ENCODE measurements around the gene CNTFR. TPM values are rescaled to one million over a fixed set of nuclear protein-coding genes. Genes with fewer than 3 reads are reported as not detected.
A peak's percentile ranks its signal among the peaks of the same experiment; 100 is the strongest.

CNTFR gene
- total RNA-seq, 2 experiments from 2014 or later = not detected

DNA sequence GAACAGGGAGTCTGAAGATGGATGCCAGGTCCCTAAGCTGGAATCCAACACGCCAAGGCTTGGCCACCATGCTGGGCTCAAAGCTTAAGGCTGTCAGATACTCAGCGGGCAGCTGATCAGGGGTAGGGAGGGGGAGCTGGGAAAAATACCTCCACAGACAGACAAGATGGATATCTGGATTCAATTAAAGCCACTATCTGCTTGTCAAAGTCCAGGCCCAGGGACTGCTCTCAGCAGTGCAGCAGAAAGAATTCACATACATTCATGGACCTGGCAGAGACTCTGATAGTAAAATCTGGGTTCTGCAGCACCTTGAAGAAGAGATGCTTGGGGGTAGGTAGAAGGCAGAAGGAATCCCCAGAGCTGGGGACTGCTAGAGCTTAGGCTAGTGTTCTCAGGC, 25.6 kb upstream of the CNTFR start:
- H3K27me3 Mint-ChIP-seq = no peaks in the 10 kb centered on the region
- H3K36me3 Mint-ChIP-seq (ENCODE audit: low read depth) = peaks cover 14% of the 10 kb centered on the region
- H3K9me3 Mint-ChIP-seq (ENCODE audit: low read depth) = no peaks in the 10 kb centered on the region
- no peak overlapping the region for H3K27ac Mint-ChIP-seq
- no peak for DNase-seq
- H3K4me1 Mint-ChIP-seq = peaks cover 25% of the 10 kb centered on the region
- ChIA-PET POLR2A (no interaction called here), CTCF (interaction anchor here (0.6 to 2.8 kb wide), 5 partner anchors 8 to 442 kb away, joined by 3 to 27 read pairs (median 4); no protein-coding TSS in a partner anchor)
- intact Hi-C loops (cut with DNase I, micrococcal nuclease) = loop anchor here in 1 of 2 experiments (10.0 kb wide), 1 partner anchor 440 kb away; the partner anchor contains the start of gene UBAP1
- no peak for ATAC-seq
- no peak overlapping the region for H3K4me3 Mint-ChIP-seq

DNA sequence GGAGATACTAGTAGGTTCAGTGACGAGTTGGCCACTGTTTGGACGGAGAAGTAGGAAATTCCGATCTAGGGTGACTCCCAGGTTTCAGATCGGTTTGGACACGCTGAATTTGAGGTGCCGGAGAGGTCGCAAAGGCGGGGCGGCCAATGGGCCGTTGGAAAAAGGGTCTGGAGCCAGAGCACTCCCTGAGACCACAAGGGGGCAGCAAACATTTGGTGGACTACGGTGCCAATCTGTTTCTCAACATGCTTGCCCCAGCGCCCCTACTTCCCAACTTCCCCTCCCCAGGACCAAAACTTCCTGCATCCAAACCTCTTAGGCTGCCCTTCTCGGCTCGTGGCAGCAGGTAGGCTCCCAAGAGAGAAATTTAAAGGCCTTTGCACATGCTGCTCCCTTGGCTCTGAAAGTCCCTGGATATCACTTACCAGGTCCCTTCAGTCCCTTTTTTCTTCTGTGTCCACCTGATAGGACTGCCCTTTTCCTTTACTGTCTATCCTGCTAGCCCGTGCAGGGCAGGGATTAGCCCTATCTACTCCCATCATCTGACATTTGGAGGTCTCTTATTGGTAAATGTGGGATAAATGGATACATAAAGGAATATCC, 23.4 kb upstream of the CNTFR start:
- ATAC-seq = peak; percentile 52
- peak; percentile 82 for DNase-seq
- Mint-ChIP-seq H3K27ac (peak overlapping the region; percentile 93), H3K4me3 (peak overlapping the region; percentile 86), H3K27me3 (no peaks in the 10 kb centered on the region), H3K4me1 (peaks cover 16% of the 10 kb centered on the region), H3K9me3 (ENCODE audit: low read depth) (no peaks in the 10 kb centered on the region), H3K36me3 (ENCODE audit: low read depth) (peaks cover 19% of the 10 kb centered on the region)
- CTCF ChIA-PET = interaction anchor here (0.8 to 2.8 kb wide), 11 partner anchors 13 to 209 kb away, joined by 3 to 27 read pairs (median 5); partner anchors contain the start of gene SIGMAR1
- POLR2A ChIA-PET = interaction anchor here (1.0 kb wide), 2 partner anchors 8 to 33 kb away, joined by 3 read pairs; partner anchors contain the start of gene DCTN3
- intact Hi-C loops (cut with DNase I, micrococcal nuclease) = loop anchor here (1.0 to 10.0 kb wide), 14 partner anchors 7 to 564 kb away; partner anchors contain the start of genes DCTN3 (in 2 of the 2), DNAI1 (in 2 of the 2), FAM219A (in 2 of the 2) and DNAJB5 (in 1 of the 2)

DNA sequence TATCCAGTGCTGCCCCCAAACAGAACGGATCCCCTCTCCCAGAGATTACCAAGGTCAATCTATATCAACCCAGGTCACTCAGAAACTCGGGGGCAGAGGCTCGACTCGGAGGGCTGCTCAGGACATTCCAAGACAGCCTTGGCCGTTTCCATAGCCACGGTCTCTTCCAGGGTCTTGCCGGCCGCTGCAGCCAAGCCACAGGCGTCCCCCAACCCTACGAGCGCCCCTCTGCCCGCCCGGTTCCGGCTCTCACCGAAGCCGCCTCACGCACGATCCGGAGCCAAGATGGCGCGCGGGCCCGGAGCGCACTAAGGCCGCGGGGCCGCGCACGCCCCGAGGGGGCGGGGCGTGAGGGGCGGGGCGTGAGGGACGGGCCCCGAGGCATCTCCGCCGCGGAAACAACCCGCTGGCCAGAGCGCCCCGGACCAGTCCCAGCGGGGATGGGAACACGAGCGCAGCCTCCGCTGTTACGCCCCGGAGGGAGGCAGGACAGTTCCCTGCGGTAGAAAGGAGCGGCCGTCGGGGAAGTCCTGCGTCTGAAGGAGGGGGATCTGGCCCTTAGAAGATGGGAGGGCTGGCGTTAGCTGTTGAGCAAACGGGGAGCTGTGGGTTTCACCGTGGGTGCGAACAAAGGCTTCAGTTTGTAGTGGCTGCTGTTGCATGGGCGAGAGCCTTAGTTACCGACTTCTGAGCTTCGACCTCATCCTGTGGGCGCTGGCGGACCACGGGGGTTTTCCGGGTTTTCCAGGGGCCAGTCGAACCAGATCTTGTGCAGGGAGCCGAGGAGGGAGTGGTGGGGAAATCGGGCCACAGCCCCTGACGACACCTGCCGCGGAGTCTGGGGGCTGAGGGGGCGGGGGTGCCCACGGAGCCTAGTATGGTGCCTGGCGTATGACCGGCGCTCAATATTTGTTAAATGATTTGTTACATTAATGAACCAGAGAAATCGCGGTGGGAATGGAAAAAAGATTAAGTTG, 22.6 kb upstream of the CNTFR start, which contains the start of gene RPP25L:
RPP25L (minus strand) TSS at position 287 of the 977 bp plus-strand sequence. CDS start 801 bp downstream, outside the sequence.
- intact Hi-C loops (cut with DNase I, micrococcal nuclease) = loop anchor here (1.0 to 10.0 kb wide), 14 partner anchors 8 to 563 kb away; partner anchors contain the start of genes DCTN3 (in 2 of the 2), DNAI1 (in 2 of the 2), FAM219A (in 2 of the 2) and DNAJB5 (in 1 of the 2)

DNA sequence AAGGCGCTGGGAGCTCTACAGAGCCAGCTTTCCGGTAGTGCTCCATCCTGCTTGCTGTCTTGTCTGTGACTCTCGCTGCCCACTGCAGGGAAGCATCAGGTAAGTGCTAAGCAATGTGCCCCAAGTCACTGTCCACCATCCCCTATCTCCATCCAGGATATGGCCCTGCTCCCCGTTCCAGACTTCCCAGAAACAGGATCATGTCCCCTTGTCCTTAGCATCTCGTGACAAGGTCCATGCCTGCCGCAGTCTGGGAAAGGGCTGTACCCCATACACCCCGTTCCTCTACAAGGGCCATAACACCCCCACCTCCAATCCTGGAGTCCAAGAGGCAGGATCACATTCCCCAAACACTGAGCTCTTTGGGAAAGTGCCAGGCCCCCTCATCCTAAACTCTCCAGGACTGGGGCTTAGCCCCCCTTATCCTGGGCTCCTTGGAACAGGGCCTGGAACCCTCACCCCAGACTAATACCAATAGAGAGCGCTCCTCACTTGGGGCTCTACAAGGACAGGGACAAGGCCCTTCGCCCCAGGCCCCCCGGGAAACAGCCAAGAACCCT, 21.8 kb upstream of the CNTFR start:
- POLR2A ChIA-PET = interaction anchor here (0.7 kb wide), 1 partner anchor 26 kb away, joined by 3 read pairs; no protein-coding TSS in a partner anchor
- peak; percentile 20 for ATAC-seq

More for the DNA sequence above, 22.6 kb upstream of the CNTFR start, which contains the start of gene RPP25L:
- ChIA-PET POLR2A (interaction anchor here (1.0 kb wide), 2 partner anchors 8 to 34 kb away, joined by 3 read pairs; partner anchors contain the start of gene DCTN3), CTCF (interaction anchor here (0.7 to 2.7 kb wide), 8 partner anchors 8 to 1130 kb away, joined by 3 to 26 read pairs (median 6); partner anchors contain the start of genes DCTN3 and SIGMAR1)
- peak; percentile 91 for DNase-seq
- peak; percentile 97 for ATAC-seq
- peaks cover 19% of the 10 kb centered on the region for H3K36me3 Mint-ChIP-seq (ENCODE audit: low read depth)
- H3K27me3 Mint-ChIP-seq = no peaks in the 10 kb centered on the region
- no peaks in the 10 kb centered on the region for H3K9me3 Mint-ChIP-seq (ENCODE audit: low read depth)
- H3K4me1 Mint-ChIP-seq = peaks cover 16% of the 10 kb centered on the region
- peak within 1 kb of the TSS; percentile 86 for H3K4me3 Mint-ChIP-seq
- H3K27ac Mint-ChIP-seq = peak within 1 kb of the TSS; percentile 93

DNA sequence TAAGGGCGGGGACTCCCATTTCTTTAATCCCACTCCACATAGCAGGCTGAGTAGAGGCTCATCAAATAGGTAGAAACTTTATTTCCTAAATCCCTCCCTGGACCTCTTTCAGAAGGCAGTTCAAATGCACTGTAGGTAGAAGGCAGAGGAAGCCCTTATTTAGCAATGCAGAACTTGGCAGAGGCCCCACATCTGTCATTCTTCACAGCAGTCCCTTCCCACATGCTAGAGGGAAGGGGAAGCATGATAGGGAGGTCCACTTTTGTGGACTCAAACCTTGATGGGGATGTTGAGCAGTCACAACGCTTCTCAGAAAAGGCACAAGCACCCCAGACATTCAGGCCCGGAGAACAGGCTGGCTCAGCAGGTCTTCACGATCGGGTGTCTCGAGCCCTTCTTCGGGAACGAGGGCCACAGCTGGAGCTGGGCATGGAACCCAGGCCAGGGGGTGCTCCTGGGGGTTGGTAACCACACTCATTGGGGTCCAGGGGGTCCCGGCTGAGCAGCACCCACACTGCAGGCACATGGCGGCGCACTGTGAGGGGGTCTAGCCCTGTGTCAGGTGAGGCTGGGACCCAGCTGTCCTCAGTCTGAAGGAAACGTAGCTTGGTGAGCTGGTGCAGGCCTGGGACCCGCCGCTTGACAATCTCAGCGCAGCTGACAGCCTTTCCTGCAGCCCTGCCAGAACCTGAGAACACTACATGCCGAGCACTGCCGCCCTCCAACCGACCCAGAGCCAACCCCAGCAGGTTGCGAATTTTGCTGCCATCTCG, 21.1 kb upstream of the CNTFR start:
- no peak for ATAC-seq
- no peaks in the 10 kb centered on the region for H3K9me3 Mint-ChIP-seq (ENCODE audit: low read depth)
- peaks cover 16% of the 10 kb centered on the region for H3K4me1 Mint-ChIP-seq
- no peak overlapping the region for H3K27ac Mint-ChIP-seq
- no peaks in the 10 kb centered on the region for H3K27me3 Mint-ChIP-seq
- peak overlapping the region; percentile 86 for H3K4me3 Mint-ChIP-seq
- POLR2A ChIA-PET = interaction anchor here (0.7 kb wide), 1 partner anchor 26 kb away, joined by 3 read pairs; no protein-coding TSS in a partner anchor
- intact Hi-C loops (cut with DNase I, micrococcal nuclease) = loop anchor here (5.0 to 10.0 kb wide), 3 partner anchors 37 to 436 kb away; partner anchors contain the start of genes GALT (in 1 of the 2) and UBAP1 (in 1 of the 2)
- peaks cover 19% of the 10 kb centered on the region for H3K36me3 Mint-ChIP-seq (ENCODE audit: low read depth)
- no peak for DNase-seq
- CTCF ChIA-PET = interaction anchor here (1.0 to 2.6 kb wide), 4 partner anchors 20 to 27 kb away, joined by 3 to 26 read pairs (median 6); partner anchors contain the start of gene SIGMAR1

More for the DNA sequence above, 21.8 kb upstream of the CNTFR start:
- CTCF ChIA-PET = interaction anchor here (1.0 to 2.7 kb wide), 5 partner anchors 20 to 91 kb away, joined by 3 to 26 read pairs (median 8); partner anchors contain the start of gene SIGMAR1
- no peaks in the 10 kb centered on the region for H3K9me3 Mint-ChIP-seq (ENCODE audit: low read depth)
- no peak for DNase-seq
- intact Hi-C loops (cut with DNase I, micrococcal nuclease) = loop anchor here (5.0 to 10.0 kb wide), 3 partner anchors 36 to 437 kb away; partner anchors contain the start of genes GALT (in 1 of the 2) and UBAP1 (in 1 of the 2)
- H3K4me1 Mint-ChIP-seq = peaks cover 16% of the 10 kb centered on the region
- H3K36me3 Mint-ChIP-seq (ENCODE audit: low read depth) = peaks cover 19% of the 10 kb centered on the region
- H3K27ac Mint-ChIP-seq = peak overlapping the region; percentile 93
- H3K27me3 Mint-ChIP-seq = no peaks in the 10 kb centered on the region
- H3K4me3 Mint-ChIP-seq = peak overlapping the region; percentile 86

DNA sequence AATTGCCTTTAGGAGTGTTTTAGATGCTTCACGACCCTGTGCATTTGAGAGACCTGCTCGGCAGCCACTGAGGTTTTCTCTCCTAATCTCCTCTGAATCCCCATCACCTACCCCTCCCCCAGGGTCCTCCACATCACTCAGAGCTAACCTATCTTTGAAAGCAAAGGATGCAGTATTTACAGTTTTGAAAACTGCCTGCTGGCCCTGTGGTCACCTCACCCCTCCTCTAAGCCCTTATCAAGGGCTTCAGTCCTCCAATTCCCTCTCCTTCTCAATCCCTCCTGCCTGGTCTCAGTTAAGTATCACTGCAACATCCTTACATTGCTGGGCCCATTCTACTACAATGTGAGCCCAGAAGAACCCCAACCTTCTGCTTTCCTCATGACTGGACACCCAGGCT, 17.8 kb upstream of the CNTFR start:
- Mint-ChIP-seq H3K27me3 (peaks cover 2% of the 10 kb centered on the region), H3K4me3 (no peak overlapping the region), H3K9me3 (ENCODE audit: low read depth) (no peaks in the 10 kb centered on the region), H3K27ac (no peak overlapping the region), H3K36me3 (ENCODE audit: low read depth) (peaks cover 14% of the 10 kb centered on the region), H3K4me1 (peaks cover 12% of the 10 kb centered on the region)
- intact Hi-C loops (cut with DNase I, micrococcal nuclease) = loop anchor here in 1 of 2 experiments (2.0 kb wide), 1 partner anchor 15 kb away; no protein-coding TSS in a partner anchor
- POLR2A ChIA-PET = no interaction called here
- CTCF ChIA-PET = interaction anchor here (0.5 to 1.3 kb wide), 8 partner anchors 10 to 1192 kb away, joined by 3 to 4 read pairs (median 3); partner anchors contain the start of gene SIGMAR1
- ATAC-seq (no peak), DNase-seq (no peak)

DNA sequence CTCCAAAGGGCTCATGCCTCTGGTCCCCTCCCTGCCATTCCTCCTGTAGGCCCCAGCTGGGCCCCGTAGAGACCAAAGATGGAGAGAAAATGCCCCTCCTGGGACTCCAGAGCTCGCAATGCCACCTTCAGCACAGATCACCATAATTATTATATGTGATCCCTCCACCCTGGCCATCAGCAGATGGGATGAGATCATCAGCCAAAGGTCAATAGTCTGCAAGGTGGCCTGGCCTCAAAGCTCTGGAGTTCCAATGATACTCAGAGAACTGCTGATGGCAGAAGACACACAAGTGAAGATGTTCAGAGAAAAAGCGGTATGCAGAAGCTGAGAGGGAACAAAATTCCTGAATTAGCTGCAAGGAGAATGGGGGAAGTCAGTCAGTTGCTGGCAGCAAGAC, 17.4 kb upstream of the CNTFR start:
- DNase-seq (no peak), ATAC-seq (no peak)
- ChIA-PET POLR2A (no interaction called here), CTCF (interaction anchor here (0.6 to 1.4 kb wide), 12 partner anchors 10 to 1191 kb away, joined by 3 to 4 read pairs (median 3); partner anchors contain the start of gene SIGMAR1)
- Mint-ChIP-seq H3K36me3 (ENCODE audit: low read depth) (peaks cover 14% of the 10 kb centered on the region), H3K4me1 (peaks cover 12% of the 10 kb centered on the region), H3K9me3 (ENCODE audit: low read depth) (no peaks in the 10 kb centered on the region), H3K27ac (no peak overlapping the region), H3K27me3 (peaks cover 2% of the 10 kb centered on the region), H3K4me3 (no peak overlapping the region)
- intact Hi-C loops (cut with DNase I, micrococcal nuclease) = loop anchor here in 1 of 2 experiments (2.0 kb wide), 1 partner anchor 14 kb away; no protein-coding TSS in a partner anchor

DNA sequence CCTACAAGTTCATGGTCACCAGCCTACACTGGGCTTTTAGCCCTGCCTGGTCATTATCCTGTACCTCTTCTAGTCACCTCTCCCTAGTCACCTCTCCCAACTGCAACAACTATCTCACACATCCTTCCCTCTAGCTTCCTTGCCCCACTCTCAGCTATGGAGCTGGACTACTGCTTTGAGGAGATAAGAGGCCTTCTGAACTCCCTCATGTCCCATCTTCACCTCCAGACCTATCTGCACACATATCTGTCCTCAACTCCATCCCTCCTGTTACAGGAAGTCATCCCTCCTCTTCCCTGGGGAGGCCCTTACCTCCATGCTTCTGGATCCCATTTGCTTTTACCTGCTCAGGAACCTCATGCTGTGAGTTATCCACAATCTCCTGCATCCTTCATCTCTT, 16.7 kb upstream of the CNTFR start:
- no peak overlapping the region for H3K27ac Mint-ChIP-seq
- H3K4me3 Mint-ChIP-seq = no peak overlapping the region
- H3K9me3 Mint-ChIP-seq (ENCODE audit: low read depth) = no peaks in the 10 kb centered on the region
- POLR2A ChIA-PET = interaction anchor here (0.7 kb wide), 1 partner anchor 14 kb away, joined by 3 read pairs; the partner anchor contains the start of gene DCTN3
- DNase-seq (no peak), ATAC-seq (no peak)
- H3K36me3 Mint-ChIP-seq (ENCODE audit: low read depth) = peaks cover 11% of the 10 kb centered on the region
- peaks cover 10% of the 10 kb centered on the region for H3K4me1 Mint-ChIP-seq
- CTCF ChIA-PET = interaction anchor here (0.7 to 1.4 kb wide), 11 partner anchors 12 to 1187 kb away, joined by 3 to 4 read pairs (median 3); partner anchors contain the start of gene SIGMAR1
- intact Hi-C loops (cut with DNase I, micrococcal nuclease) = loop anchor here in 1 of 2 experiments (2.0 kb wide), 1 partner anchor 13 kb away; no protein-coding TSS in a partner anchor
- peaks cover 2% of the 10 kb centered on the region for H3K27me3 Mint-ChIP-seq

DNA sequence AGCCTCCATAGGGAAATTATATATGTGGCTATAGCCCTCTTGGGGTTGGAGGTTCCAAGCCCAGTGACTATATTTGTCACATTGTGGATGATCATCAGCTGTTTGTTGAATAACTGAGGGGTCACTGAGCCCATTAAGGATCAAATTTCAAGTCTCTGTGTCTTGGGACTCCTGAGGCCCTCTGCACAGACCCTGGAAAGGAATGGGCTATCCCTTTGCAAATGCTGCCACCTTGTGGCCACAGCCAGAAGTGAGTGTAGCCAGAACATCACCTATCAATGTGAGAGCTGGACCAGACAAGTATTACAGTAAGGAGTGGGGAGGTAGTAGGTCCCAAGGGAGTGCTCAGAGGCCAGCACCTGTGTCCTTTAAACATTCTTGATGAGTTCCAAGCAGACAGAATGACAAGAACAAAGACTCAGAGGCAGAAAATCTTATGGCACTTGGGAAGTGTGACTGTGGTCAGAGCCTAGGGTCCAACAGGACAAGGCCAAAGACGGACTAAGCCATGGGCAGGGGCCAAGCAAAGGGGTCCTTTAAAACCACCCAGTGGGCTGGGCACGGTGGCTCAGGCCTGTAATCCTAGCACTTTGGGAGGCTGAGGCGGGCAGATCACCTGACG, 14.2 kb upstream of the CNTFR start:
- intact Hi-C loops (cut with DNase I, micrococcal nuclease) = loop anchor here (1.0 to 5.0 kb wide), 4 partner anchors 55 to 199 kb away; no protein-coding TSS in a partner anchor
- Mint-ChIP-seq H3K9me3 (ENCODE audit: low read depth) (no peaks in the 10 kb centered on the region), H3K36me3 (ENCODE audit: low read depth) (no peaks in the 10 kb centered on the region), H3K4me1 (no peaks in the 10 kb centered on the region), H3K27me3 (peaks cover 2% of the 10 kb centered on the region), H3K4me3 (no peak overlapping the region), H3K27ac (no peak overlapping the region)
- ATAC-seq (peak; percentile 95), DNase-seq (peak; percentile 87)
- ChIA-PET POLR2A (no interaction called here), CTCF (interaction anchor here (0.6 to 3.1 kb wide), 24 partner anchors 8 to 237 kb away, joined by 3 to 10 read pairs (median 4); partner anchors contain the start of genes DCTN3 and GALT)

Data from activated CD4-positive, alpha-beta T cell treated with anti-CD3 and anti-CD28 coated beads for 36 hours (primary cell).